Hippocampal formation (tissue), 2 donors: ENCODE results near the gene STX2.
A peak's percentile ranks its signal among the peaks of the same experiment; 100 is the strongest.
"Not testable (repeated sequence)": the region's sequence is repeated elsewhere in the genome, so short reads cannot be mapped to it uniquely, and the experiment has no call there.

Experiments
- DNase-seq, 2 donors: peaks; one replicate each; lab custom pipeline; 2025; lab: John Stamatoyannopoulos, UW

The STX2 gene

DNA sequence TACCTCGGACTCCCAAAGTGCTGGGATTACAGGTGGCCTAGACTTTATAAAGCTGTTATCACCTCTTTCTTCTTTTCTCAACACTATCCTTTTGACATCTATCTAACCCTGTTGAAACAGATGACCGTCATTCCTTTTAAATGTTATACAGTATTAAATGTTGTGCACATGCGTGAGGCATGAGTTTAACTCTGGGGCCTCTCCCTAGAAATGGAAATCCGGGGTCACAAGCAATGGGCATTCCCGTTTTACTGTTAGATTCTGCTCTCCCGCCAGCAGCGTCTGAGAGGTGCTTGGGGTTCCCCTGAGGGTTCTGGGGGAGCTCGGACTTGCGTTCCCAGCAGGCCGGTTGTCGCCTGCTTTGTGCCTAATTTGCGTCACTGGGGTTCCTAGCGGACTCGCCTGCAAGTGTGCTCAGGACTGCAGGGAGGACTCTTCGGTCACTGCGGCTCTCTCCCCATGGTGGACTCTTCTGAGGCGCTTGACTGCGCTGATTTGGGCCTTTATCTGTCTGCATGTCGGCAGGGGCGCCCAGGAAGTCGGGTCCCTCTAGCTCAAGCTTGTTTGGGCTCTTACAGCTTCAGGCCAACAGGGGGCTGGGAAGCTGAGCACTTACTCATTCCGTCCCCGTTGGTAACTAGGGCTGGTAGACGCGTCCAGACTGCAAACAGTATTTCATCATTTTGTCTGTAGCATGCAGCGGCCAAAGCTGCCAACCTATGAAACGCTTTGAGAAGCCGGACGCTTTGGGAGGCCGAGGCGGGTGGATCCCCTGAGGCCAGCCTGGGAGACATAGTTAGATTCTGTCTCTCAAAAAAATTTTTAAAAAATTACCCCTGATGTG lies 31.6 kb upstream of the STX2 start:
- peak; percentile 38 to 39 for DNase-seq

DNA sequence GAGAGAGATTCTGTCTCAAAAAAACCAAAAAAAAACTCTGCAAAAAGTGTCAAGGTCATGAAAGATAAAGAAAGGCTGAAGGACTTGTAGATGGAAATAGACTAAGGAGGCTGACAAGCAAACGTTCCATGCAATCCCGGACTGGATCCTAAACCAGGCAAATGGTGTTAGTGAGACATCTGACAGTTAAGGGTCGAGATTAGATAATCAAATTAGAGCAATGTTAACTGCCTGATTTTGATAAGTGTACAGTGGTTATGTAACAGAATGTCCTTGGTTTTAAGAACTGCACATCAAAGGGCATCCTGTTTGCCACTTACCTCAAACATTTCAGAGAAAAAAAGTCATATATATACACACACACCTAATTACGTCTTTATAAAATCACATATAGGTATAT lies 29.4 kb upstream of the STX2 start:
- no peak for DNase-seq

DNA sequence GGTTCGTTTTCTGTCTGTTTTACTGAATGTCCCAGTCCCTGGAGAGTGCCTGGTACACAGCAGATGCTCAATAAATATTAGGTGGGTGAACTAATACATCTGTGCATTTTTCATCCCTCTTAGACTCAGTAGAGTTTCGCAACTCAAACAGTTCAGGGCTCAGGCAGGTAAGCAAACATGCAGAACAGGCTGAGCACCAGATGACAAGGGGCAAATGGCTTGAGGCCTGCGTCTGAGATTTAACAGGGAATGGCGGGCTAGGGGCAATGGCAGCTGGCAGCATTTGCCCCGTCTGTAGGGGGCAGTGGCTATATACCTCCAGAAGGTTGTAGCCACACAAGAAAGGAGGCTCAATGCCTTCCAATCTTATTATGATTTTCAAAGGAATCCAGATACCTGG lies 24.2 kb upstream of the STX2 start:
- no peak for DNase-seq

DNA sequence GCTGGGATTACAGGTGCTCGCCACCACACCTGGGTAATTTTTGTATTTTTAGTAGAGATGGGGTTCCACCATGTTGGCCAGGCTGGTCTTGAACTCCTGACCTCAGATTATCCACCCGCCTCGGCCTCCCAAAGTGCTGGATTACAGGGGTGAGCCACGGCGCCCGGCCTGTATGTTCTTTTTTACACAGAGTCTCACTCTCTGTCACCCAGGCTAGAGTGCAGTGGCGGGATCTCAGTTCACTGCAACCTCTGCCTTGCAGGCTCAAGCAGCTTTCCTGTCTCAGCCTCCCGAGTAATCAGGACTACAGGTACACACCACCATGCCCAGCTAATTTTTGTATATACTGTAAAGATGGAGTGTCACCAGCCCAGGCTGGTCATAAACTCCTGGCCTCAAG lies 23.7 kb upstream of the STX2 start:
- not testable (repeated sequence) for DNase-seq

DNA sequence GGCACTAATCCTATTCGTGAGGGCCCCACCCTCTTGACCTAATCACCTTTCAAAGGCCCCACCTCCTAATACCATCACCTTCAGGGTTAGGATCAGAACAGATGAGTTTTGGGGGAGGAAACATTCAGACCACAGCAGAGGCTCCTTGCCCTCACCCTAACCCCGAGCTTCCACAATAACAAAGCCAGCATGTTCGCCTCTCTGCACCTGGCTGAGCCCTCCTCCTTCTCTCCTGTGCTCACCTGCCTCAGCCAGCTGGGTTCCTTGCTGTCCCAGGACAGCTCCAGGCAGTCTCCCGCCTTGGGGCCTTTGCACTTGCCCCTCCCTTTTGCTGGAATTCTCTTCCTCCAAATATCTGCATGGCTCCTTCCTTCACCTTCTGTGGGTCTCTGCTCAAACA lies 23.1 kb upstream of the STX2 start:
- DNase-seq, result no peak

DNA sequence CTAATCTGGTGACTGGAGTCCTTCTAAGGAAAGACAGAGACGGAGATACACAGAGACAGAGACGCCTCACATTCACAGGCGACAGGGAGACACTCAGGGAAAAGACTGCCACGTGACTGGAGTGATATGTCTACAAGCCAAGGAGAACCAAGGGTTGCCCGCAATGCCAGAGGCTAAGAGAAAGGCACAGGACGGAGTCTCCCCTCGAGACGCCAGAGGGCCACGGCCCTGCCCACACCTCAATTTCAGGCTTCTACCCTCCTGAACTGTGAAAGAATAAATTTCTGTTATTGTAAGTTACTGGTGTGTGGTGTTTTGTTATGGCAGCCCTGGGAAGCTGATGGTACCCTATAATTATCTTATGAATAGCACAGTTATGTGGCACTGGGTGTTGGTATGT lies 21.3 kb upstream of the STX2 start:
- no peak for DNase-seq

DNA sequence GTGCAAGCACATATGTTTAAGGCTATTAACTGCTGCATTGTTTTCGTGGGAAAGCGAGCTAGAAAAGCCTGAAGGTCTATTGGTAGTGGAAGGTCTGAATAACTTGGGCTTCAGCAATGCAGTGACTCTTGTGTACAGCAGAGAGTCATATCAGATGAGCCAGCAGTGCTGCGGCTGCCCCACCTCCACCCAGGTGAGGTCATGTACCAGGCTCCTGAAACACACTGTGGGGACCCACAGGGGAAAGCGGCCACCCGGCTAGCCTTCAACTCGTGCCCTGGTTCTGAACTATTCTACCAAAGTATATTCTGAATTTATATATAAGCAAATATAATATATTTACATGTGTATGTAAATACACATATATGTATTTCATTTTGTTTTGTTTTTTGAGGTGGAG lies 20.1 kb upstream of the STX2 start:
- DNase-seq, result no peak

DNA sequence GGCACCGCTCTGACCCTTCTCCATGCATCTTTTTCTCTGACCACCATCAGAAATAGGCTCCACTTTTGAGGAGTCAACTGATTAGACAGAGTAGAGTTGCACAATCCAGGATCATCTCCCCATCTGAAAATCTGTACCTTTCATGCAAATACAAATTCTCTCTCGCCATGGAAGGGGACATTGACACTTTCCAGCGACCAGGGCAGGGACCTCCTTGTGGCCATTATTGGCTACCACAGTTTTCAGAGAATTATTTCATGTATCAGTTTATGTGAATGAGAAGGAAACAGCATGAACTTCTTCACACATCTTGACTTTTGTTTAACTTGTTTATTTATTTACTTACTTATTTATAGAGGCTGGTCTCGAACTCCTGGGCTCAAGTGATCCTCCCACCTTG lies 19.0 kb upstream of the STX2 start:
- no peak for DNase-seq

DNA sequence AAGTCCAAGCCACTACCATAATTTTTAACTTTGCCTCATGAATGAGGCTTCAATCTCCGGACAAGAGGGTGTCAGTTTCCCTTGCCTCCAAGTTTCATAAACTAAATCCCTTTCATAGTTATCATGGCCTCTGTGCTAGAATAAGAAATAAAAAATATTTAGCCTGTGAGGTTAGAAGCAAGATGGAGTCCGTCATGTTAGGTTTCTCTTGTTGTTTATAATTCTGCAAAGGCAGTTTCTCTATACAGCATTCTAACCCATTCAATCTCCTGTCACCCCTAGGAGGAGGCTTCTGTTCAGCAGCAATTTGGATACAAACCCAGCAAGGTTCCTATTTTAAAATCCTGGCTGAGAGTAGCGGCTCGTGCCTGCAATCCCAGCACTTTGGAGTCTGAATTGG lies 17.0 kb upstream of the STX2 start:
- no peak for DNase-seq

DNA sequence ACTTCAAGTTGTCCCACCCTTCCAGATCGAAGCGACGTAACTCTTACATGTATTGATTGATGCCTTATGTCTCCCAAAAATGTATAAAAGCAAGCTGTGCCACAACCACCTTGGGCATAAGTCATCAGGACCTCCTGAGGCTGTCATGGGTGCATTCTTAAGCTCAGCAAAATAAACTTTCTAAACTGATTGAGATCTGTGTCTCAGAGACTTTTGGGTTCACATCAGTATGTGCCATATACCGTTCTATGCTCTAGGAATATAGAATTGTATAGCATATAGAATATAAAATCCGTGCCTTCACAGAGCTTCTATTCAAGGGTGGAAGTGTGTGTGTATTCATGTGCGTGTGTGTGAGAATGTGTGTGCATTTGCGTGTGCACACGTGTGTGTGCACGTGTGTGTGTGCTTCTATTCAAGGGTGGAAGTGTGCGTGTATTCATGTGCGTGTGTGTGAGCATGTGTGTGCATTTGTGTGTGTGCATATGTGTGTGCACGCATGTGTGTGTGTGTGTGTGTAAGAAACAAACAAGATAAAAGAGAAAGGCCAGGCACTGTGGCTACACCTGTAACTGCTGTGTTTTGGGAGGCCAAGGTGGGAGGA lies 11.5 kb upstream of the STX2 start:
- no peak for DNase-seq

DNA sequence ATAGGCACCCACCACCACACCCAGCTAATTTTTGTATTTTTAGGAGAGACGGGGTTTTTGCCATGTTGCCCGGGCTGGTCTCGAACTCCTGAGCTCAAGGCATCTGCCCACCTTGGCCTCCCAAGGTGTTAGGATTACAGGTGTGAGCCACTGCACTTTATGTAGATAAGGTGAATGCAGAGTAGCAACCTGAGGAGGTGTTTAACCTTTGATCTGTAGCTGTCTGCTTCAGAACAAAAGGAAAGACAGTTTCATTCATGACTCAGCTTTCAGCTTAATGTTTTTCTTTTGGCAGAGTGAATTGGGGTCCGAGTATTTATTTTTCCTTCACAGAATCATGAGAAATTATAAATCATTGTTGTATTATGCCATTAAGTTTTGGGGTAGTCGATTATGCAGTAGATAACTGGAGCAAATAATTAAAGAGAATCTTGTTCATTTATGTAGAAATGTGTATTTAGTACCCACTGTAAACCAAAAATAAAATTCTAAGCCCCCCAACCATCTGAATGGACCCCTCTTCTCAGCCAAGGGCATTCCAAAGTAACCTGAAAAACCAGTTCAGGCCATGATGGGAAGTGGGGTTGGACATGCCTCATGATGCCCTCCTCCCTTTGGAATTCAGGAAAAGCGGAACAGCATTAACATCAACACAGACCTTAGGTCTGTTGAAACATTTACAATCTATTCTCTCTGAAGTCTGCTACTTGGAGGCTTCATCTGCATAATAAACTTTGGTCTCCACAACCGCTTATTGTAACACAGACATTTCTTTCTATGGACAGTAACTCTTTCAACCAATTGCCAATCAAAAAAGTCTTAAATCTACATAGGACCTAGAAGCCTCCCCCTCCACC lies 10.7 kb upstream of the STX2 start:
- DNase-seq, result no peak

DNA sequence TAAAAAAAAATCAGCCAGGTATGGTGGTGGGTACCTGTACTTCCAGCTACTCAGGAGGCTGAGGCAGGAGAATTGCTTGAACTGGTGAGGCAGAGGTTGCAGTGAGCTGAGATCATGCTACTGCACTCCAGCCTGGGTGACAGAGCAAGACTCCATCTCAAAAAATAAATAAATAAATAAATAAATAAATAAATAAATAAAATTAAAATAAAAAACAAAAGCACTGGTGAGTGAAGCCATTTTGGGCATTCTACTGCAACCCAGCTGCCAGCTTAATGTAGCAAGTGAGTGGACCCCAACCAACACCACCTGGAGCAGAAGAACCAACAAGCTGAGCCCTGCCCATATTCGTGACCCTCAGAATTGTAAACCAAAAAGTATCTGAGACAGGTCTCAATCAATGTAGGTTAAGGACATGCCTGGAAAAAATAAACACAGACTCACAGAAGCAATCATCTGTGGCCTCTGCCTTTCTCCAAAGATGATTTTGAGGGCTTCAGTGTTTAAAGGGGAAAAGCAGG lies 9.8 kb upstream of the STX2 start:
- not testable (repeated sequence) for DNase-seq

DNA sequence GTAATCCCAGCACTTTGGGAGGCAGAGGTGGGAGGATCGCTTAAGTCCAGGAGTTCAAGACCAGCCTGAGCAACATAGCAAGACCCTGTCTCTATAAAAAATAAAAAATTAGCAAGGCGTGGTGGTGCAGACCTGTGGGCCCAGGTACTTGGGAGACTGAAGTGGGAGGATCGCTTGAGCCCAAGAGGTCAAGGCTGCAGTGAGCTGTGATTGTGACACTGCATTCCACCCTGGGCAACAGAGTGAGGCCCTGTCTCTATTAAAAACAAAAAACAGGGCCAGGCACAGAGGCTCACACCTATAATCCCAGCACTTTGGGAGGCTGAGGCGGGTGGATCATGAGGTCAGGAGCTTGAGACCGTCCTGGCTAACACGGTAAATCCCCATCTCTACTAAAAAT lies 9.1 kb upstream of the STX2 start:
- DNase-seq, result not testable (repeated sequence)

DNA sequence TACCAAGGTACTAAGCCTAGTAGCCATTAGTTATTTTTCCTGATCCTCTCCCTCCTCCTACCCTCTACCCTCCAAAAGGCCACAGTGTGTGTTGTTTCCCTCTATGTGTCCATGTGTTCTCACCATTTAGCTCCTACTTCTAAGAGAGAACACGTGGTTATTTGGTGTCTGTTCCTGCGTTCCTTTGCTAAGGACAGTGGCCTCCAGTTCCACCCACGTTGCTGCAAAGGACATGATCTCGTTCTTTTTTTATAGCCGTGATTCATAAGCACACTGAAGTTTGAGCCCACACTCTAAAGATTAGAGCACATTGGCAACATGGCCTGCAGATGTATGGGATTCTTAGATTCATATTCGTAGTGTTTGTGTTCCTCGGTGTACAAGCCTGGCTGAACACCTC lies 8.1 kb upstream of the STX2 start:
- no peak for DNase-seq

DNA sequence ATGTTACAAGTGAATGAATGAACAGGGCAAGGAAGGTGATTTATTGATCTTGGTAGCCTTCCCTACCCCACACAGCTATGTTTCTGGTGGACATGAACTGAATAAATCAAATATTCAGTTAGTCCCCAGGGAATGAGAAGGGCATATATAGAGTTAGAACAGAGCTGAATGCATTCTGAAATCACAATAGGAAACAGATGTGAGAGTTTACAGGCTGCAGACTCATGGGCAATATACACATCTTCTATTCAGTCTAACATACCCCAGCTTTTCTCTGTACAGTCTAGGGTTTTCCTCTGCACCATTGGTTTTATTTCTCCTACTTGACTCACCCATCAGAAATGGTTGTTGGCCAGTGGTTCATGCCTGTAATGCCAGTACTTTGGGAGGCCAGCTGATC lies 7.3 kb upstream of the STX2 start:
- DNase-seq, result no peak

DNA sequence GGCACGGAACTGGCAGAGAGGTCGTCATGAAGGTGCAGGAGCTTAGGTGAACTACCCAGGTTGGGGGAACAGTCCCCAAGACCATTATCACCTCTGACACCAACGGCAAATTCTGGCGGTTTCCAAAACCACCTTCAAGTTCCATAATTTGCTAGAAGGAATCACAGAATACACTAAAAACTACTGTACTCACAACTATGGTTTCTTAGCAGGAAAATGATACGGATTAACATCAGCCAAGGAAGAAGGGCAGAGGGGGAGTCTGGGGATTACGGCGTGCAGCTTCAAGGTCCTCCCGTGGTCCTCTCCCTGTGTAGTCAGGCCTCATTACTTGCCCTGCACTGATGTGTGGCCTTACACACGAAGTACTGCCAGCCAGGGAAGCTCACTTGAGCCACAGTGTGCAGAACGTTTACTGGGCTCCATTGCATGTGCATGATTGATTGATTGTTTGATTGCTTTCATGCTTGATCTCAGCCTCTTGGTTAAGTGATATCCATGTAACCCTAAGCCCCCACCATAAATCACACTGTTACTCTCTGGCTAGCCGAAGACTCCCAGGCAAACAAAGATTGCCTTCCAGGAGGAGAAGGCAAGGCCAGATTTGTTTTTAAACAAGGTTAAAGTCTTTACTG lies 837 bp upstream of the STX2 start:
- DNase-seq, result no peak

DNA sequence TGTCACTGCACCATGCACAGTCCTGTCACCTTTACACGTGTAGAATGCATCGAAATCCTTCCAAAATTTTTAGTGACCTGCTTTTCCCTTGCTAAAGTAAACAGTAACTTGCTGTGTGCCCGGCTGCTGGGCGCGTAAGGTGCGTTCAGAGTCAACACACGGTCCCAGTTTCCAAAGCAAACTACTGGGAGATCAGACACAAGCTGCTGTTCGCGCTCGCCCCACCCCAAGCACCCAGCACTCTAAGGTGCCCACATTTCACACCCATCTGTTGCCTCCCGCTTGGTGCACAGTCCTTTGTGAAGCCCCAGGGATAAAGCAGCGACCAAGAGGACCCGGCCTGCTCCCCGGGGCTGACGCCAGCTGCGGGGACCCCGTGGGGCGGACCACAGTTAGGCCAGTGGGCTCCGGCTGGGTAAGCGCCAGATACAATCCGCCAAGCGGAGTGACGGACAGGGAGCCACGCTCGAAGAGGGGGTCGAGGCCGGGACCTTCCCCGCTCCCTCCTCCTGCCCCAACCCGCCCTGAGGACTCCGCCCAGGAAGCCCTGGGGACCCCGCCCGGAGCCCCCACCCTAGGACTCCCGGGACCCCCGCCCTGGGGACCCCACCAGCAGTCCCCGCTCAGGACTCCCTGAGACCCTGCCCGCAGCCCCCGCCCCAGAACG lies 633 bp downstream of the STX2 start:
- no peak for DNase-seq

DNA sequence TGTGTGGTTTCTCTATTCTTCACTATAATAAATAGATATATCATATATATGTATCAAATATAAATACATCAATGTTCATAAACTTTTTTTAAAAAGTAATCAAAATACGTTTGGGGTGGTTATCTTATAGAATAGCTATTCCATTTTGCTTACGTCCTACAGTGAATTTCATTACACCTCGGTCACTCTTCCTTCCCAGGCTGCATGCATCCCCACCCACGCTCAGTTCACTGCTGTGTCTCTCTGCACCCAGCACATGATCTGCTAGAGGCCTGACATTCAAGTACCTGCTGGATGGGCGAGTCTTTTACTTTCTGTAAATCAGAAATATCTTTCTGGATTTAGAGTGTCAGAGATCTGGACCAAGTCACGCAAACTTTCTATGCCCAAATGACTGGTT lies 3.6 kb downstream of the STX2 start:
- no peak for DNase-seq

DNA sequence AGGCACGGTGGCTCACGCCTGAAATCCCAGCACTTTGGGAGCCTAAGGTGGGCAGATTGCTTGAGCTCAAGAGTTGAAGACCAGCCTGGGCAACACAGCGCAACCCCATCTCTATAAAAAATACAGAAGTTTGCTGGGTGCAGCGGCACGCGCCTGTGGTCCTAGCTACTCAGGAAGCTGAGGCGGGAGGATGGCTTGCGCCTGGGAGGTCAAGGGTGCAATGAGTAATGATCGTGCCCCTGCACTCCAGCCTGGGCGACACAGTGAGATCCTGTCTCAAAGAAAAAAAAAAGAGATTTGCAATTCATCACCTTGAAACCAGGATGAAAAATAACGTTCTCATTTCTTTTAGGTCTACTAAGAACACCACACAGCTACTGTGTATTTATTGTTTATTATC lies 4.0 kb downstream of the STX2 start:
- DNase-seq, result no peak

DNA sequence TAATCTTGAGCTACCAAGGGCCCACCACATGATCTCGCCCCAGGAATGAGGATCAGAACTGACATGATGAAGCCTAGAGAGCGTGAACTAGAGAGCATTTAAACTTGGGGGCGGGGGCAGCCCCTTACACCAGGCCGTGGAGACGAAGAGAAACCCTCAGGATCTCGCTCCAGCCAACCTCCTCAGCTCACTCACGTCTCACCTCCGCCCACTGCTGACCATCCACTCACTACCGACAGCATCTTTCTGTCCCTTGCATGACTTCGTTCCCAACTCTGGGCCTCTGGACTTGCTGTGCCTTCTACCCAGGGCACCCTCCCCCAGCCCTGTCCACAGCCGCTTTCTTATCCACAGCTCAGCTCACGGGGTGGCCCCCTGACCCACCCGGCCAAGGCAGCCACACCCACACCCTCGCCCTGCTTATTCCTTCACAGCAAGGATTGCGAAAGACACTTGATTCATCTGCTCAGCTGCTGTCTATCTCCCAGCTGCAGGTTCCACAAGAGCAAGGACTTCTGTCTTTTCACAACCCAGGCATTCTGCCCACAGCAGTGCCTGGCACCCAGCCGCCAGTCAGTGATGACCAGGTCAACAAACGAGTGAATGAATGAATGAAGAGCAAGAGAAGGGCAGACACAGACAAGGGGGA lies 6.4 kb downstream of the STX2 start:
- peak in 1 of 2 donors; percentile 26 for DNase-seq

DNA sequence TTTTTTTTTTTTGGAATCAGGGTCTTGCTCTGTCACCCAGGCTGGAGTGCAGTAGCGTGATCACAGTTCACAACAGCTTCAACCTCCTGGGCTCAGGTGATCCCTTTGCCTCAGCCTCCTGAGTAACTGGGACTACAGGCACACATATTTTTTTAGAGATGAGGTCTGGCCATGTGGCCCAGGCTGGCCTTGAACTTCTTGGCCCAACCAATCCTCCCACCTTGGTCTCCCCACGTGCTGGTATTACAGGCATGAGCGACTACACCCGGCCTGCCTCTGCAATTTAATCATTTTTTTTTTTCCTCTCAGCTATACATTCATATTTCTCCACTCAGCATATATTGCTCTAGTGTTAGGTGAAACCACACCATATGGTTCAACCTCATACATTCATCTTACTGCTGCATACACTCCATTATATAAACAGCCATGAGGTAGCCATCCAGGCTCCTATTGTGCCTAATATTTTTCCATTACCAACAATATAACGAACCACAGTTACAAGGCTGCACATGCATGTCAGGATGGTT lies 7.1 kb downstream of the STX2 start:
- DNase-seq, result no peak
